K562 (cell line): ENCODE results near the gene C17orf113. TPM values are rescaled to one million over a fixed set of nuclear protein-coding genes. Genes with fewer than 3 reads are reported as not detected.

Experiments used
- BRF2 ChIP-seq: IDR thresholded peaks from 3 replicates; pipeline ENCODE4 v1.6.1; 2011; ENCODE audit warnings: borderline replicate concordance, mild to moderate bottlenecking; ENCODE audit not compliant: insufficient read length, insufficient read depth
- DMBX1 ChIP-seq: fragments of 250-450 bp; sonication (Bioruptor Pico); IDR thresholded peaks from 2 replicates; pipeline ENCODE4 v1.8.0; 2022; ENCODE audit warnings: inconsistent platforms, mild to moderate bottlenecking, moderate library complexity, borderline replicate concordance
- EZH2 ChIP-seq: IDR thresholded peaks from 2 replicates; pipeline ENCODE4 v1.6.1; 2012; ENCODE audit warnings: low read depth, mild to moderate bottlenecking, inconsistent platforms, low read length, borderline replicate concordance
- GATAD2B ChIP-seq: fragments of 450-650 bp; IDR thresholded peaks from 2 replicates; pipeline ENCODE4 v1.6.1; 2017; ENCODE audit warnings: mild to moderate bottlenecking, borderline replicate concordance
- KAT2B ChIP-seq: IDR thresholded peaks from one replicate; pipeline ENCODE4 v1.6.1; 2012; ENCODE audit warnings: low read depth, mild to moderate bottlenecking, control low read depth, inconsistent platforms, low read length, moderate library complexity
- KLF13 ChIP-seq: fragments of 450-650 bp; IDR thresholded peaks from 2 replicates; pipeline ENCODE4 v1.6.1; 2016; ENCODE audit warnings: missing genetic modification characterization, low read depth, mild to moderate bottlenecking, missing compliant biosample characterization, moderate library complexity, borderline replicate concordance
- PREB ChIP-seq: sonication (generic); formaldehyde crosslinking; IDR thresholded peaks from 2 replicates; pipeline ENCODE4 v1.8.1; 2023; ENCODE audit warnings: mild to moderate bottlenecking, missing genetic modification reagents
- RBM15 ChIP-seq: fragments of 200-400 bp; formaldehyde crosslinking; IDR thresholded peaks from 2 replicates; pipeline ENCODE4 v1.6.1; 2018; ENCODE audit warnings: mild to moderate bottlenecking, low read length, moderate library complexity; ENCODE audit not compliant: insufficient read depth
- RHOXF2B ChIP-seq: fragments of 250-450 bp; sonication (Bioruptor Pico); conservative IDR thresholded peaks from 2 replicates; pipeline ENCODE4 v1.5.1; 2021
- RNF219 ChIP-seq: fragments of 250-450 bp; sonication (Bioruptor Pico); IDR thresholded peaks from 2 replicates; pipeline ENCODE4 v1.5.0; 2022; ENCODE audit warnings: mild to moderate bottlenecking
- SUPT5H ChIP-seq: fragments of 450-650 bp; IDR thresholded peaks from 2 replicates; pipeline ENCODE4 v1.6.1; 2016
- ZNF318 ChIP-seq, 2 experiments: fragments of 450-650 bp; IDR thresholded peaks; 2 replicates each; pipeline ENCODE4 v1.6.1; 2016; ENCODE audit warnings: mild to moderate bottlenecking in 2 of 2, borderline replicate concordance in 1 of 2, low read depth in 1 of 2, moderate library complexity in 1 of 2
- ZNF324 ChIP-seq: fragments of 250-450 bp; sonication (Bioruptor Pico); IDR thresholded peaks from 2 replicates; pipeline ENCODE4 v1.4.0; 2020; ENCODE audit warnings: mild to moderate bottlenecking
- polyA plus RNA-seq, 8 experiments: library from polyadenylated mRNA; depleted of rRNA in 4 of 8; stranded (reverse) in 5 of 8; unstranded in 3 of 8; fragments of >200 nt; fragmentation: Nextera tagmentation in 2 of 8; fragmentation: Illumina TruSeq in 1 of 8; extraction: Ambion mirVana in 2 of 8; extraction: Trizol in 1 of 8; gene quantifications; 2 replicates each; pipeline versions ENCODE4 v1.2.1 to v1.2.3, GENCODE V29; 2011 to 2014; ENCODE audit warnings: inconsistent platforms in 1 of 8, missing spikeins in 1 of 8
- total RNA-seq, 7 experiments: library from RNA; depleted of rRNA in 6 of 7; stranded (reverse); fragments of >200 nt in 6 of 7; fragmentation: Illumina TruSeq in 2 of 7; extraction: Trizol in 2 of 7; gene quantifications; 2 replicates each; pipeline versions ENCODE4 v1.2.1 to v1.2.3, GENCODE V29; 2011 to 2021; ENCODE audit warnings: low replicate concordance in 1 of 7

The C17orf113 gene
- total and polyA plus RNA-seq, 9 of the 15 experiments (the other 6 are each of a cell fraction or from before 2014, with no cell fraction given): 0.10 to 1.2 (median 0.31) TPM

GRCh38 chr17:42019509-42020404, 30.6 kb downstream of the C17orf113 start, which contains the start of gene NKIRAS2 (continued):
- no peak for TF ChIP-seq PREB (CRISPR knock-in tag)
- TF ChIP-seq RNF219 (CRISPR knock-in tag): no peak
- no peak for TF ChIP-seq RBM15
- TF ChIP-seq SUPT5H: peak; percentile 84
- TF ChIP-seq ZNF324 (CRISPR knock-in tag): no peak
- no peak for TF ChIP-seq ZNF318 (IDR thresholded peaks at IDR 0.05; ENCODE audit: borderline replicate concordance in 1 of 2, low read depth in 1 of 2)
- no peak for TF ChIP-seq EZH2
- TF ChIP-seq RHOXF2B (CRISPR knock-in tag): no peak
- TF ChIP-seq KAT2B: no peak
- 0 out of 2 replicates have a peak, but pooled peaks have one; percentile 32 for TF ChIP-seq KLF13 (tag)
- no peak for TF ChIP-seq BRF2
- TF ChIP-seq GATAD2B: no peak
- TF ChIP-seq DMBX1 (CRISPR knock-in tag): no peak
